SK-N-MC (cell line): ENCODE results near the gene HIC1.

Experiments used
- EZH2 ChIP-seq: fragments of 200-600 bp; sonication (generic); IDR thresholded peaks from one replicate; pipeline ENCODE4 v1.6.1; 2017; ENCODE audit warnings: antibody characterized with exemption
- FOXP2 ChIP-seq: optimal IDR thresholded peaks from 2 replicates; pipeline ENCODE3; 2011; ENCODE audit warnings: mild to moderate bottlenecking, moderate library complexity; ENCODE audit not compliant: insufficient read depth; ENCODE audit errors: extremely low read length, control extremely low read depth
- POLR2AphosphoS5 ChIP-seq: IDR thresholded peaks from 2 replicates; pipeline ENCODE4 v1.6.1; 2012; ENCODE audit warnings: mild to moderate bottlenecking, low read depth, low read length, borderline replicate concordance

DNA sequence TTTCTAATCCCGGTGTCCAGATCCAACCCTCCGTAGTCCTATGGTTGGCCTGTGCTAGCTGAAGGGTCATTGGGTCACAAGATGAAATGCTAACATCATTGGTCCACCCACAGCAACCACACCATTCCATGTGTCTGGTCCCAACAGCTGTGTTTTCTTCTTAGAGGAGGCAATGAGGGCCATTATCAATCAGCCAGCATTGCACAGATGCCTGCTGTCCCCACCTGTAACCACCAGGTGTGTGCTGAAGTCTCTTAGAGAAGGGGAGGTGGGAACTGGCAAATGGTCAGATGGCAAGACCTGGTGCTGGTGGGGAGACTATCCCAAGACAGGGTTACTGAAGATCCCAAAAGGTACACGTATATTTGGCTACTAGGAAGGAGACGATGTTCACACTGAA lies 37.4 kb downstream of the HIC1 start:
- TF ChIP-seq POLR2AphosphoS5 = no peak
- TF ChIP-seq EZH2 = no peak
- TF ChIP-seq FOXP2 = no peak
